ENCODE measurements around the gene PHB1.

PHB1 gene

GRCh38 chr17:49403514-49404289 lies 11.0 kb downstream of the PHB1 start:
- DNase-seq = no peak

- no peak for DNase-seq
These were observed 12.0 kb downstream of the PHB1 start for GRCh38 chr17:49402706-49403105.

- DNase-seq = no peak
These were observed 12.6 kb downstream of the PHB1 start for GRCh38 chr17:49401971-49402611.

- DNase-seq = no peak
These were observed 14.7 kb downstream of the PHB1 start for GRCh38 chr17:49399995-49400394.

- DNase-seq = no peak
These were observed 17.1 kb downstream of the PHB1 start for GRCh38 chr17:49397586-49397985.

GRCh38 chr17:49393491-49394255 lies 21.0 kb downstream of the PHB1 start:
- DNase-seq = no peak

GRCh38 chr17:49390548-49391324 lies 23.9 kb downstream of the PHB1 start:
- DNase-seq = peak; percentile 30

GRCh38 chr17:49389514-49390347 lies 25.0 kb downstream of the PHB1 start:
- DNase-seq = peak; percentile 25

GRCh38 chr17:49388692-49389513 lies 25.8 kb downstream of the PHB1 start:
- no peak for DNase-seq

- peak; percentile 38 for DNase-seq
These were observed 26.4 kb downstream of the PHB1 start for GRCh38 chr17:49388290-49388640.

GRCh38 chr17:49387498-49388289 lies 27.0 kb downstream of the PHB1 start:
- no peak for DNase-seq

GRCh38 chr17:49386373-49386772 lies 28.3 kb downstream of the PHB1 start:
- no peak for DNase-seq

- DNase-seq = no peak
These were observed 29.7 kb downstream of the PHB1 start for GRCh38 chr17:49384951-49385350.

GRCh38 chr17:49383060-49383459 lies 31.6 kb downstream of the PHB1 start:
- no peak for DNase-seq

GRCh38 chr17:49382556-49382955 lies 32.1 kb downstream of the PHB1 start:
- DNase-seq = no peak

- DNase-seq = no peak
These were observed 32.9 kb downstream of the PHB1 start for GRCh38 chr17:49381793-49382192.

GRCh38 chr17:49381033-49381432 lies 33.6 kb downstream of the PHB1 start:
- DNase-seq = no peak

GRCh38 chr17:49379926-49380325 lies 34.8 kb downstream of the PHB1 start:
- no peak for DNase-seq

GRCh38 chr17:49378311-49378710 lies 36.4 kb downstream of the PHB1 start:
- no peak for DNase-seq

- DNase-seq = no peak
These were observed 39.1 kb downstream of the PHB1 start for GRCh38 chr17:49375544-49375943.

All from activated CD4-positive, alpha-beta T cell treated with anti-CD3 and anti-CD28 coated beads, Interleukin-10, Interleukin-2, amounts not matched to agents 100 ng/mL and 50 ng/mL, durations not matched to agents 16 hours and 8 hours (primary cell).